Stomach (tissue), 9 donors: ENCODE results near the gene RAI1. TPM values are rescaled to one million over a fixed set of nuclear protein-coding genes. Genes with fewer than 3 reads are reported as not detected.

Source experiments
- DNase-seq, 2 donors: peaks; one replicate each; pipeline versions ENCODE4 v3.0.0 to v3.0.0-alpha.2; 2013 to 2019
- H3K27ac ChIP-seq, 5 donors: fragments of 200-600 bp in 4 of 5; sonication (generic) in 4 of 5; one replicate each; pipeline ENCODE4 v1.5.1; 2013 to 2019; ENCODE audit warnings: mild to moderate bottlenecking in 1 of 5, moderate library complexity in 1 of 5
- H3K27me3 ChIP-seq, 3 donors: fragments of 200-600 bp; sonication (generic); one replicate each; pipeline ENCODE4 v1.5.1; 2017 to 2019; ENCODE audit warnings: mixed run types in 1 of 3
- H3K36me3 ChIP-seq, 4 donors: fragments of 200-600 bp; sonication (generic); 1 replicate in 3 of 4; 2 replicates in 1 of 4; pipeline ENCODE4 v1.5.1; 2016 to 2019
- H3K4me1 ChIP-seq, 4 donors: fragments of 200-600 bp; sonication (generic); one replicate each; pipeline ENCODE4 v1.5.1; 2016 to 2019
- H3K4me3 ChIP-seq, 4 donors: fragments of 200-600 bp; sonication (generic) in 3 of 4; one replicate each; pipeline ENCODE4 v1.5.1; 2016 to 2019; ENCODE audit warnings: mild to moderate bottlenecking in 1 of 4
- H3K9me3 ChIP-seq, 4 donors: fragments of 200-600 bp; sonication (generic); one replicate each; pipeline ENCODE4 v1.5.1; 2016 to 2019
- EP300 ChIP-seq: sonication (generic); formaldehyde crosslinking; IDR thresholded peaks from one replicate; pipeline ENCODE4 v1.6.1; 2017; ENCODE audit warnings: antibody characterized with exemption
- POLR2A ChIP-seq, 4 donors: fragments of 450-650 bp; IDR thresholded peaks; one replicate each; pipeline ENCODE4 v1.6.1; 2016; ENCODE audit warnings: antibody characterized with exemption in 4 of 4, control low read depth in 2 of 4, mild to moderate bottlenecking in 1 of 4, moderate library complexity in 1 of 4
- POLR2AphosphoS5 ChIP-seq, 3 donors: sonication (generic); formaldehyde crosslinking; IDR thresholded peaks; one replicate each; pipeline ENCODE4 v1.6.1; 2016; ENCODE audit warnings: antibody characterized with exemption in 3 of 3
- WGBS, 5 donors: extraction: QIAGEN DNeasy Blood & Tissue Kit in 3 of 5; methylation state at CpG; one replicate each; pipeline versions ENCODE4 v1.1.5 to v1.1.7; 2013 to 2018; 5-methylcytosine and 5-hydroxymethylcytosine counted together
- intact Hi-C: fragments of 100-400 bp; cut with DNase I; formaldehyde crosslinking; loops from one replicate; pipeline ENCODE4 v1.15.1; 2023; ENCODE audit warnings: low total_unique reads
- polyA plus RNA-seq, 3 donors: library from polyadenylated mRNA; stranded (reverse); fragments of 200-250 nt; gene quantifications; one replicate each; pipeline ENCODE4 v1.2.3, GENCODE V29; 2013
- total RNA-seq, 5 donors: library from RNA; depleted of rRNA; stranded (reverse); fragments of >200 nt; gene quantifications; one replicate each; pipeline versions ENCODE4 v1.1.0 to v1.2.3, GENCODE V29; 2014 to 2016
- TF ChIP-seq, protein P1 (sequence below), 7 experiments: fragments of 450-650 bp in 4 of 7; fragments of 200-600 bp in 3 of 7; sonication (generic) in 3 of 7; IDR thresholded peaks; one replicate each; pipeline ENCODE4 v1.5.1; 2016 to 2019; ENCODE audit warnings: antibody characterized with exemption in 7 of 7, control low read depth in 2 of 7, mild to moderate bottlenecking in 1 of 7
- donor health status: healthy with polysubstance abuse.
- donor health status: Bipolar disorder and iron deficiency.
- donor health status: healthy.

Gene RAI1
- total and polyA plus RNA-seq, 8 donors = 4.6 to 94.5 (median 28.3) TPM

DNA sequence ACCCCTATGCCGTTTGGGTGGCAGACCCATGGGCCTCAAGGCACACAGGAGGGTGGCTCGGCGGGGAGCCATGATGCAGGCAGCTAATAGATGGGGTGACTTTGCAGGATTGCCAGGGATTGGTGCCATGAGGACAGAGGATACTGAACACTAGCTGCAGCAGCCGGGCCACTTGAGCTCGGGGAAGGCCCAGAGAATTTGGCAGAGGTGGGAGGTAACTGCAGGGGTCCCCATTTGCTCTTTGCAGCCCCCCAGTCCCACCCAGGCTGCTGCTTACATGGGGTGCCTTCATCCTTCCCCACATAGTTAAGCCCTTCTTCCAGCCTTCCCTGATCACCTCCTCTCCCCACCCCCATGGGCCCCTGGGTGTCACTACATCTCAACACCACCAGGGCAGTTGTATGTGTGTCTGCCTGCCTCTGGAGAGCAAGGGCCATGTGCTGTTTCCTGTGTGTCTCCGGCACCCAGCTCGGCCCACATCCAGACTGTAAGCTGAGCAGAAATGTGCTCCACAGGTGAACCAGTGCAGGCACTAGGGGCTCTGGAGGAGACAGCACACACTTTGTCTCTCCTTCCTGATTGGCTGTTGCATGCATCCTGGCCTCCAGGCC is 103.5 kb downstream of the RAI1 start:
- intact Hi-C loops = loop anchor here (10.0 kb wide), 1 partner anchor 100 kb away; the partner anchor contains the start of gene RAI1
- Histone ChIP-seq H3K27me3 (peaks cover 0 to 23% (median 8%) of the 10 kb centered on the region in 3 donors), H3K27ac (peak overlapping the region; percentile 80 to 91 (median 88)), H3K9me3 (no peaks in the 10 kb centered on the region), H3K4me1 (peaks cover 64 to 82% (median 76%) of the 10 kb centered on the region in 4 donors), H3K4me3 (peak overlapping the region in 1 of 4 donors; percentile 69), H3K36me3 (no peaks in the 10 kb centered on the region)
- TF ChIP-seq EP300 (no peak), POLR2AphosphoS5 (IDR thresholded peaks at IDR 0.05) (no peak)
- TF ChIP-seq, protein P1, sequence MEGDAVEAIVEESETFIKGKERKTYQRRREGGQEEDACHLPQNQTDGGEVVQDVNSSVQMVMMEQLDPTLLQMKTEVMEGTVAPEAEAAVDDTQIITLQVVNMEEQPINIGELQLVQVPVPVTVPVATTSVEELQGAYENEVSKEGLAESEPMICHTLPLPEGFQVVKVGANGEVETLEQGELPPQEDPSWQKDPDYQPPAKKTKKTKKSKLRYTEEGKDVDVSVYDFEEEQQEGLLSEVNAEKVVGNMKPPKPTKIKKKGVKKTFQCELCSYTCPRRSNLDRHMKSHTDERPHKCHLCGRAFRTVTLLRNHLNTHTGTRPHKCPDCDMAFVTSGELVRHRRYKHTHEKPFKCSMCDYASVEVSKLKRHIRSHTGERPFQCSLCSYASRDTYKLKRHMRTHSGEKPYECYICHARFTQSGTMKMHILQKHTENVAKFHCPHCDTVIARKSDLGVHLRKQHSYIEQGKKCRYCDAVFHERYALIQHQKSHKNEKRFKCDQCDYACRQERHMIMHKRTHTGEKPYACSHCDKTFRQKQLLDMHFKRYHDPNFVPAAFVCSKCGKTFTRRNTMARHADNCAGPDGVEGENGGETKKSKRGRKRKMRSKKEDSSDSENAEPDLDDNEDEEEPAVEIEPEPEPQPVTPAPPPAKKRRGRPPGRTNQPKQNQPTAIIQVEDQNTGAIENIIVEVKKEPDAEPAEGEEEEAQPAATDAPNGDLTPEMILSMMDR (IDR thresholded peaks at IDR 0.05) = peak in 1 of 7 experiments; percentile 11
- DNase-seq = peak; percentile 43 to 53
- 43 to 70% (median 53%) methylated on average over 7 of the region's 7 CpGs for WGBS, 5 donors

DNA sequence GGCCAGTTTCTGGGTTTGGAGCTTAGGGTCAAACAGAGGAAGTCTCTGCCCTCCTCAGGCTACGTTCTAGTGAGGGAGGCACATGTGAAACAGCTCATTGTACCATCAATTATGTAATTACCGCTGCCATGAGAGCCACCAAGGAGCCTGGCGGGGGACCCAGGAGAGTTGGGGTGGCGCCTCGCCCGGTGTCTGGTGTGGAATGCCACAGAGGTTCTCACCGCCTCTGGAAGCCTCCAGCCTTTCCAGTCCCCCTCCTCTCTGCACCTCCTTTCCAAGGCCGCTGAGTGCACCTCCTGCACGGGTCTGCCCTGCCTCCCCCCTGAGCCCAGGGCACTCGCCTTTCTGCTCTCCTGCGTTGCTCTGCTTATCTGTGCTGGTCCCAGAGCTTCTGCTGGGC is 104.1 kb downstream of the RAI1 start:
- intact Hi-C loops = loop anchor here (10.0 kb wide), 1 partner anchor 101 kb away; the partner anchor contains the start of gene RAI1

GRCh38 chr17:17786998-17787397 is 105.7 kb downstream of the RAI1 start:
- TF ChIP-seq POLR2AphosphoS5 (IDR thresholded peaks at IDR 0.05) = no peak
- TF ChIP-seq, protein P1 (IDR thresholded peaks at IDR 0.05) = no peak
- no peak for TF ChIP-seq POLR2A (IDR thresholded peaks at IDR 0.05)
- TF ChIP-seq EP300 = no peak
- H3K36me3 ChIP-seq = no peaks in the 10 kb centered on the region
- intact Hi-C loops = loop anchor here (10.0 kb wide), 1 partner anchor 102 kb away; the partner anchor contains the start of gene RAI1
- WGBS, 5 donors = 61 to 90% (median 82%) methylated on average over 2 of the region's 2 CpGs
- H3K27ac ChIP-seq = peak overlapping the region in 3 of 5 donors; percentile 44 to 86 (median 46)
- no peak for DNase-seq
- no peak overlapping the region for H3K4me3 ChIP-seq
- H3K4me1 ChIP-seq = peaks cover 57 to 84% (median 72%) of the 10 kb centered on the region in 4 donors
- no peaks in the 10 kb centered on the region for H3K9me3 ChIP-seq
- H3K27me3 ChIP-seq = peaks cover 0 to 16% (median 4%) of the 10 kb centered on the region in 3 donors

More for the DNA sequence above, 104.1 kb downstream of the RAI1 start:
- Histone ChIP-seq H3K9me3 (no peaks in the 10 kb centered on the region), H3K4me3 (no peak overlapping the region), H3K36me3 (no peaks in the 10 kb centered on the region), H3K27me3 (peaks cover 0 to 23% (median 8%) of the 10 kb centered on the region in 3 donors), H3K4me1 (peaks cover 67 to 84% (median 76%) of the 10 kb centered on the region in 4 donors), H3K27ac (peak overlapping the region in 4 of 5 donors; percentile 44 to 91 (median 66))
- WGBS, 5 donors = 41 to 74% (median 62%) methylated on average over 10 to 11 of the region's 11 CpGs
- TF ChIP-seq EP300 (no peak), POLR2AphosphoS5 (IDR thresholded peaks at IDR 0.05) (no peak), POLR2A (IDR thresholded peaks at IDR 0.05) (no peak)
- TF ChIP-seq, protein P1 (IDR thresholded peaks at IDR 0.05) = no peak
- DNase-seq = no peak

DNA sequence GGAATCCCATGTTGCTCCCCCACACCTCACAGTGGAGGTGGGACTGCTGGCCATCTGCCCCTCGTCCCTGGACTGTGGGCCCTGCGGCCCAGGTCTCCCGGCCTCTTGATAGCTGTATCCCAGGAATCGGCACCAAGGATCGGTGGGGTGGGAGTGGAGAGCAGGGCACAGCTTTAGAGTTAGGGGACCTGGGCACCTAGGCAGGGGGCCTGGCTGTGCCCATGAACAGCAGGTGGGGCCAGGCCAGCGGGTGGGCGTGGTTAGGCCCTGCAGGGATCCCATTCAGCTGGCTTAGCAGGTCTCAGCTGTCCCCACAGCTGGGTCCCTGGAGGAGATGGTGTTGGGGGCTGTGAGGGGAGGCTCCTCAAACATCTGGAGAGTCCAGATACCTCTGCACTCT is 106.3 kb downstream of the RAI1 start:
- Histone ChIP-seq H3K36me3 (no peaks in the 10 kb centered on the region), H3K4me3 (no peak overlapping the region), H3K4me1 (peaks cover 60 to 84% (median 72%) of the 10 kb centered on the region in 4 donors), H3K27ac (peak overlapping the region in 1 of 5 donors; percentile 46), H3K9me3 (no peaks in the 10 kb centered on the region), H3K27me3 (peaks cover 0 to 10% (median 0%) of the 10 kb centered on the region in 3 donors)
- intact Hi-C loops = loop anchor here (10.0 kb wide), 1 partner anchor 103 kb away; the partner anchor contains the start of gene RAI1
- DNase-seq = no peak
- no peak for TF ChIP-seq POLR2AphosphoS5 (IDR thresholded peaks at IDR 0.05)
- no peak for TF ChIP-seq POLR2A (IDR thresholded peaks at IDR 0.05)
- no peak for TF ChIP-seq EP300
- TF ChIP-seq, protein P1 (IDR thresholded peaks at IDR 0.05) = no peak
- 83 to 95% (median 89%) methylated on average over 5 to 7 of the region's 7 CpGs for WGBS, 5 donors
